Transverse colon (tissue), 3 donors: ENCODE data around the gene CENATAC.

ENCODE experiments used
- CTCF ChIP-seq, 5 experiments: fragments of 200-600 bp in 3 of 5; fragments of 450-650 bp in 2 of 5; sonication (generic) in 3 of 5; IDR thresholded peaks; 1 replicate in 2 of 5; 2 replicates in 3 of 5; pipeline ENCODE4 v1.5.1; 2016 to 2017; ENCODE audit warnings: antibody characterized with exemption in 5 of 5, inconsistent platforms in 3 of 5, mild to moderate bottlenecking in 2 of 5, moderate library complexity in 1 of 5
- EP300 ChIP-seq: sonication (generic); formaldehyde crosslinking; IDR thresholded peaks from one replicate; pipeline ENCODE4 v1.6.1; 2017; ENCODE audit warnings: antibody characterized with exemption, low read depth
- POLR2A ChIP-seq: fragments of 450-650 bp; IDR thresholded peaks from one replicate; pipeline ENCODE4 v1.6.1; 2016; ENCODE audit warnings: antibody characterized with exemption, mild to moderate bottlenecking, moderate library complexity

DNA sequence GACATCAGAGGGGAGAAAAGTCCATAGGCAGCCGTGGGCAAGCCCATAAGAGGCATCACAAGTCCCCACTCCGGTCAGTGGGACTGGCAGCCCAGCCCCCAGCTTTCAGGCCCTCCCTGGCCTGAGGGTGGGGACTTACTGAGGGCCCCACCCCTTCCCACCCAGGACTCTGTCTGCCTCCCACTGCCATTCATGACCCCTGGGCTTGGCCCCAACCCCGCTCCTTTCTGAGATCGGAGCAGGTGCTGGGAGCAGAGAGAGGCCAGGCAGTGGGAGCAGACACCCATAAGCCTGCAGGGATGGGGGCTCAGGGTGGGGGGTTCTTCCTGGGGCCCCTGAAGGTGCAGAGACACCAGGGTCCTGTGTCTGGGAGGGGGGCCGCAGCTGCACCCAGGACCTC, 36.7 kb upstream of the CENATAC start:
- no peak for TF ChIP-seq POLR2A
- TF ChIP-seq CTCF (IDR thresholded peaks at IDR 0.05): no peak
- TF ChIP-seq EP300: no peak
